Measurements from ENCODE around the gene ATP8A2.

DNA sequence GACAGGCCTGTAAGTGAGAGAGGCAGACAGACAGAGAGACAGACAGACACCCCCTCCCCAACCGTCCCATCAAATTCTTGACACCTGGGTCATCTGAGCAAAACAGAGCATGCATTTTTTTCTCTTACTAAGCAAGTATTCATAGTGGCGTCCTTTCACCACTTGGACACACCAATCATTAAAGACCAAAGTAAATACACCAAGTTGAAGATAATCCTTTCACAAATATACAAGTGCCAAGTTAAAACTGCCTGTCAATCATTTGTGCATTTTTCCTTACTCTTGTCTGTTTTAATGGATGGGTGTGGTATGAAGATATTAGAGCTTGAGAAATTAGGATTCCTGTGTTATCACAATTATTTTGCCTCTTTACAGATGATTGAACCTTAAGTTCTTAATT, 337.3 kb downstream of the ATP8A2 start:
- TF ChIP-seq POLR2A (IDR thresholded peaks at IDR 0.05) (no peak), CTCF (IDR thresholded peaks at IDR 0.05) (no peak)
